ENCODE results near the gene PIH1D2. TPM values are rescaled to one million over a fixed set of nuclear protein-coding genes. Genes with fewer than 3 reads are reported as not detected.

PIH1D2 gene
- total and polyA plus RNA-seq, 2 of the 4 experiments (the other 2 are of a cell fraction), result 1.1 TPM

DNA sequence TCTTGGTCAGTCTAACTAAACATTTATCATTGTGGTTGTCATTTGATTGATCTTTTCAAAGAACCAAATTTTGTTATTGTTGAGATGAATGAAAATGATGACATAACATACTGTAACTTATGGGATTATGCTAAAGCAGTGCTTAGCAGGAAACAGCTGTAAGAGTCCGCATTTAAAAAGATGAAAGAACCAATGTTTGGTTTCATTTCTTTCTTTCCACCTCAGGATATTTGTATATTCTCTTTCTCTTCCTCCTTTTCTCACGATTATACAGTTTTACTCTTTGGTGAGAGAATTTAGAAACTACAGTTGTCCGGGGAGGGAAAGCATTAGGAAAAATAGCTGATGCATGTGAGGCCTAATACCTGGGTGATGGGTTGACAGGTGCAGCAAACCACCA lies 23.1 kb downstream of the PIH1D2 start:
- no peak overlapping the region for H3K4me3 ChIP-seq (ENCODE audit: insufficient read depth, low read depth, low read length)
- no TSS peak for BruUV-seq (replicated peaks)
- peaks cover 5% of the 10 kb centered on the region; the same call in 1 of the 2 replicates for H3K4me1 ChIP-seq (ENCODE audit: control insufficient read depth, insufficient read depth, low read length)
- H3K18ac ChIP-seq (ENCODE audit: low read depth, low read length), result no peak overlapping the region
- no peak overlapping the region for H3K14ac ChIP-seq (replicated peaks; ENCODE audit: low read depth, low read length)
- dilution Hi-C loops (cut with HindIII; ENCODE audit: low sequenced_read_pairs, unreplicated experiment) (no loop called here), intact Hi-C loops (cut with micrococcal nuclease) (no loop called here), in situ Hi-C loops (cut with MboI; ENCODE audit: low sequenced_read_pairs) (no loop called here)
- ChIA-PET POLR2A (ENCODE audit: unreplicated experiment) (no interaction called here), CTCF (no interaction called here)
- H2BK20ac ChIP-seq (ENCODE audit: low read depth, low read length), result no peak overlapping the region
- no peak overlapping the region for H2AK5ac ChIP-seq (ENCODE audit: low read depth, low read length)
- H3K56ac ChIP-seq (ENCODE audit: extremely low read depth, insufficient read depth, low read length), result no peak overlapping the region
- peaks cover 0 to 13% of the 10 kb centered on the region in 2 experiments; a peak in 3 of 4 replicates for H3K79me1 ChIP-seq (ENCODE audit: low read depth in 1 of 2, low read length in 2 of 2)
- no peak overlapping the region for H4K8ac ChIP-seq (ENCODE audit: low read depth in 2 of 2, low read length in 2 of 2)
- peaks cover 3% of the 10 kb centered on the region; the same call in 1 of the 2 replicates for H4K20me1 ChIP-seq (ENCODE audit: insufficient read depth, low read length)
- no peak overlapping the region for H3K4ac ChIP-seq (ENCODE audit: low read depth, low read length)
- no peak overlapping the region for H2AFZ ChIP-seq (replicated peaks; ENCODE audit: low read length, poor library complexity)
- no peak overlapping the region for H3K9ac ChIP-seq (ENCODE audit: low read depth, low read length)
- H2BK15ac ChIP-seq (ENCODE audit: low read depth, low read length), result no peak overlapping the region
- no peak overlapping the region for H3K27ac ChIP-seq (ENCODE audit: insufficient read depth, low read length)
- TF ChIP-seq FOS (IDR thresholded peaks at IDR 0.05; ENCODE audit: low read depth, low read length) (no peak), MAFK (IDR thresholded peaks at IDR 0.05; ENCODE audit: low read depth, low read length) (no peak), NFE2L2 (IDR thresholded peaks at IDR 0.05; ENCODE audit: low read depth, low read length) (no peak), CHD1 (IDR thresholded peaks at IDR 0.05; ENCODE audit: low read depth, low read length) (no peak), MXI1 (IDR thresholded peaks at IDR 0.05; ENCODE audit: borderline replicate concordance, low read depth, low read length) (no peak), ELK1 (IDR thresholded peaks at IDR 0.05; ENCODE audit: borderline replicate concordance, low read depth, low read length) (no peak), RCOR1 (IDR thresholded peaks at IDR 0.05; ENCODE audit: insufficient replicate concordance, low read length) (no peak), RFX5 (IDR thresholded peaks at IDR 0.05; ENCODE audit: low read depth, low read length) (no peak), MAZ (IDR thresholded peaks at IDR 0.05; ENCODE audit: borderline replicate concordance, low read depth, low read length) (no peak), BHLHE40 (IDR thresholded peaks at IDR 0.05; ENCODE audit: low read depth, low read length) (no peak), RAD21 (IDR thresholded peaks at IDR 0.05; ENCODE audit: low read length) (no peak), SMC3 (IDR thresholded peaks at IDR 0.05; ENCODE audit: low read depth, low read length) (no peak), CEBPB (IDR thresholded peaks at IDR 0.05; ENCODE audit: low read depth, low read length) (no peak), CTCF (conservative IDR thresholded peaks at IDR 0.05; ENCODE audit: low read depth, low read length) (no peak)
- TF ChIP-seq, protein P1, sequence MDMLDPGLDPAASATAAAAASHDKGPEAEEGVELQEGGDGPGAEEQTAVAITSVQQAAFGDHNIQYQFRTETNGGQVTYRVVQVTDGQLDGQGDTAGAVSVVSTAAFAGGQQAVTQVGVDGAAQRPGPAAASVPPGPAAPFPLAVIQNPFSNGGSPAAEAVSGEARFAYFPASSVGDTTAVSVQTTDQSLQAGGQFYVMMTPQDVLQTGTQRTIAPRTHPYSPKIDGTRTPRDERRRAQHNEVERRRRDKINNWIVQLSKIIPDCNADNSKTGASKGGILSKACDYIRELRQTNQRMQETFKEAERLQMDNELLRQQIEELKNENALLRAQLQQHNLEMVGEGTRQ (IDR thresholded peaks at IDR 0.05; ENCODE audit: low read depth, low read length), result no peak
- 0 out of 2 replicates have a peak, but pooled peaks cover 3% of the 10 kb centered on the region for H3K9me1 ChIP-seq (ENCODE audit: insufficient read depth, low read length)
- no peak for DNase-seq
- H3K36me3 ChIP-seq (ENCODE audit: control insufficient read depth, insufficient read depth, low read length), result peaks cover 19% of the 10 kb centered on the region
- no peak overlapping the region for H2BK5ac ChIP-seq (ENCODE audit: low read depth, low read length, poor library complexity, severe bottlenecking)
- H2AK9ac ChIP-seq (replicated peaks; ENCODE audit: low read depth, low read length, poor library complexity), result no peak overlapping the region
- no peak overlapping the region for H3K23ac ChIP-seq (ENCODE audit: low read depth, low read length)
- ATAC-seq (ENCODE audit: low read depth), result no peak
- H3K27me3 ChIP-seq (ENCODE audit: control insufficient read depth, insufficient read depth, low read length), result no peaks in the 10 kb centered on the region
- H3K9me3 ChIP-seq (ENCODE audit: control insufficient read depth, insufficient read depth, low read length), result no peaks in the 10 kb centered on the region
- no peak overlapping the region for H2BK120ac ChIP-seq (ENCODE audit: low read depth, low read length)
- no peak overlapping the region for H3K4me2 ChIP-seq (ENCODE audit: low read depth, low read length)
- no peak overlapping the region for H4K91ac ChIP-seq (ENCODE audit: insufficient read depth, low read depth, low read length)
- H4K5ac ChIP-seq (ENCODE audit: low read depth, low read length), result no peak overlapping the region
- WGBS, 2 experiments (ENCODE audit: extremely low coverage in 2 of 2, insufficient read length in 1 of 2), result no CpG with 5 or more reads among the region's 3 CpGs
